GM23248 (cell line): ENCODE measurements around the gene GEMIN7.

Experiments used
- EZH2 ChIP-seq: fragments of 200-600 bp; sonication (generic); IDR thresholded peaks from 2 replicates; pipeline ENCODE4 v1.6.1; 2018; ENCODE audit warnings: antibody characterized with exemption, mild to moderate bottlenecking; ENCODE audit not compliant: insufficient read depth, poor library complexity, severe bottlenecking
- EZH2phosphoT487 ChIP-seq: fragments of 200-600 bp; sonication (generic); IDR thresholded peaks from 2 replicates; pipeline ENCODE4 v1.6.1; 2018; ENCODE audit warnings: antibody characterized with exemption, moderate library complexity, mild to moderate bottlenecking, low read depth; ENCODE audit not compliant: insufficient read depth

DNA sequence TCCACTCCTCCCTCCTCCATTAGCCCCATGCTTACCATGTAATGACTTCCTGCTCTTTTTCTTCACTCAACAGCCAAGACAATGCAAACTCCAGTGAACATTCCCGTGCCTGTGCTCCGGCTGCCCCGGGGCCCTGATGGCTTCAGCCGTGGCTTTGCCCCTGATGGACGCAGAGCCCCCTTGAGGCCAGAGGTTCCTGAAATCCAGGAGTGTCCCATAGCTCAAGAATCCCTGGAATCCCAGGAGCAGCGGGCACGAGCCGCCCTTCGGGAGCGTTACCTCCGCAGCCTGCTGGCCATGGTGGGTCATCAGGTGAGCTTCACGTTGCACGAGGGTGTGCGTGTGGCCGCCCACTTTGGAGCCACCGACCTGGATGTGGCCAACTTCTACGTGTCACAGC is 11.0 kb downstream of the GEMIN7 start:
- no peak for TF ChIP-seq EZH2
- no peak for TF ChIP-seq EZH2phosphoT487
